ENCODE data around the gene TEAD2.
A peak's percentile ranks its signal among the peaks of the same experiment; 100 is the strongest.
"Not testable (repeated sequence)": the region's sequence is repeated elsewhere in the genome, so short reads cannot be mapped to it uniquely, and the experiment has no call there.

TEAD2 gene

DNA sequence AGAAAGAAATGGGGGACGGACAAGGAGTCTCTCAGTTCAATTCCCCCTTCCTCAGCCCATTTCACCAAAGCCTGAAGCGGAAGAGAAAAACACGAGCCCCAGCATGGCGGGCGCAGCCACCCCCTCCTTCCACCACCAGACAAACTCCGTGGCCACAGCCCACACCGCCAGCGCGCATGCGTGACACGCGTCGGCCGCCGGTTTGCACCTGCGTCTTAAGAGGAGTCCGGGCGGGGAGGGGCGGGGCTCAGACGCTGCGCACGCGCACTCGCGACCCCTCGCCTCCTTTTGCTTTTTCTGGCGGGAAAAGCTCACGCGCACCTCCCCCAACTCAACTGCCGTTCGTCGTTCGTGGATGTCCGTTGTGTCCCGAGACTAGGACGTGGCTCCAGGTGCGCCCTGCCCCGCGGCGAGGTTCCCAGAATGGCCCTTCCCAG is 25.7 kb upstream of the TEAD2 start, which contains the start of gene KASH5:
Gene KASH5 (plus strand): TSS at position 314 of the 437 bp plus-strand sequence. CDS start 2,635 bp downstream, outside the sequence.
- peak; percentile 48 for DNase-seq (ENCODE audit: low spot score)

DNA sequence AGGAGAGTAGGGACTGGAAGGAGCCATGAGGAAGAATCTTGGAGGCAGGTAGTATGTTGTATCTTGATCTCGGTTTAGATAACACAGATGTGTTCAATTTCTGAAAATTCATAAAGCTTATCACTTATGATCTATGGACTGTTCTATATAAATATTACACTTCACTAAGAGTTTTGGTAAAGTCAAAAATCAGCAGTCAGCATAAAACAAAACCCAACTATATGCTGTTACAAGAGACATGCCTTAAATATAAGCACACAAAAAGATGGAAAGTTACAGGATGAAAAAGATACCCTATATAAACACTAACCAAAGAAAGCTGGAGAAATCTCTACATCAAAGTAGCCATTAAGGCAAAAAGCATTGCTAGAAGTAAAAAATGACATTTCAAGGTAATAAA is 21.4 kb upstream of the TEAD2 start:
- no peak for DNase-seq (ENCODE audit: low spot score)

GRCh38 chr19:49382639-49383038 is 20.4 kb upstream of the TEAD2 start:
- DNase-seq (ENCODE audit: low spot score), result no peak

GRCh38 chr19:49380391-49380790 is 18.2 kb upstream of the TEAD2 start:
- no peak for DNase-seq (ENCODE audit: low spot score)

GRCh38 chr19:49378512-49378911 is 16.3 kb upstream of the TEAD2 start:
- no peak for DNase-seq (ENCODE audit: low spot score)

GRCh38 chr19:49374665-49375434 is 12.6 kb upstream of the TEAD2 start:
- DNase-seq (ENCODE audit: low spot score), result no peak

DNA sequence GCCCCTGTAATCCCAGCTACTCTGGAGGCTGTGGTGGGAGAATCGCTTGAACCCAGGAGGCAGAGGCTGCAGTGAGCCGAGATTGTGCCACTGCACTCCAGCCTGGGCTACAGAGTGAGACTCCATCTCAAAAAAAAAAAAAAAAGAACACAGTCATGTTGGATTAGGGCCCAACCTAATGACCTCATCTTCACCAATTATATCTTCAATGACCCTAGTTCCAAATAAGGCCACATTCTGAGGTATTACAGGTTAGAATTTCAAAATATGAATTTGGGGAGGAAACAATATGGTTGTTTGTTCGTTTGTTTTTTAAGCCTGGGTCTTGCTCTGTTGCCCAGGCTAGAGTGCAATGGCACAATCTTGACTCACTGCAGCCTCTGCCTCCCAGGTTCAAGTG is 11.0 kb upstream of the TEAD2 start:
- not testable (repeated sequence) for DNase-seq (ENCODE audit: low spot score)

DNA sequence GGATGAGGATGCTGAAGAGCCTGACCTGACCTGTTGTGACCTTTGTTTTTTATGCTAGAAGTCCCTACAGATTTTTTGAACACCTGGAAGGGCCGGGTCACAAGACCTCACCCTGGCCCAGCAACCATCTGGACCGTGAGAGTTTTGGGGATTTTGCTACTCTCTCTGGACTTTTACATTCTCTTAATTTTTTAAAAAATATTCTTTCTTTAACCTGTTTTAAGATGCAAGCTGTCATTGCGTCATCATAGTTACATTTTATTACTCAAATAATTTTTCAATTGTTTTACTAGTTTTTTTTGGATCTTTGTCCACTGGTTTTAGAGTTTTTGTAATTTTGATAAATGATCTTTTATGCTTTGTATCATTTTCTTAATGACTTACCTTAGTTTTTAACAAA is 9.0 kb upstream of the TEAD2 start:
- no peak for DNase-seq (ENCODE audit: low spot score)

DNA sequence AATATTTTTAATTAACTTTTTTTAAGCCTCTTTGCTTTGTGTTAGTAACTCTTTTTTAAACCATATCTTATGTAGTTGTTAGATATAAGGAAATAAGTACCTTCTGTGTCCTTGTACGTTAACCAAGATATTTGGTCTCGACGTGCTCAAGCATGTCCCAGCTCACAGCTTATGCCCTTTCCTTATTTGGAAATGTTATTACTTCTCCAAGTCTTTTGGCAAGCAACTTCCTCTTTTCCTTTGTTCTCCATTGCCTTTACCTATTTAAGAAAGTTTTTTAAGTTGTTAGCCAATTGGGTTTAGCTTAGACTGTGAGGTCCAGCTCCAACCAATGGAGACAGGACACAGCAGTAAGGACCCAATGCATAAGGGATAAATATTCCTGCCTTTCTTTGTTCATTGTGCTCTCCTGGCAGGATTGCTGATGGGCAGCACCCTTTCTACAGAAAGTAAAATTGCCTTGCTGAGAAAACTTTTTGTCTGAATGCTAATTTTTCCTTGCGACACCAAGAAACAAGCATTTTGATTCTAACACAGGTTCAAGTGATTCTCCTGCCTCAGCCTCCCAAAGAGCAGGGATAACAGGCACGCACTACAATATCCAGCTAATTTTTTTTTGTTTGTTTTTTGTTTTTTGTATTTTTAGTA is 6.6 kb upstream of the TEAD2 start:
- DNase-seq (ENCODE audit: low spot score), result no peak

DNA sequence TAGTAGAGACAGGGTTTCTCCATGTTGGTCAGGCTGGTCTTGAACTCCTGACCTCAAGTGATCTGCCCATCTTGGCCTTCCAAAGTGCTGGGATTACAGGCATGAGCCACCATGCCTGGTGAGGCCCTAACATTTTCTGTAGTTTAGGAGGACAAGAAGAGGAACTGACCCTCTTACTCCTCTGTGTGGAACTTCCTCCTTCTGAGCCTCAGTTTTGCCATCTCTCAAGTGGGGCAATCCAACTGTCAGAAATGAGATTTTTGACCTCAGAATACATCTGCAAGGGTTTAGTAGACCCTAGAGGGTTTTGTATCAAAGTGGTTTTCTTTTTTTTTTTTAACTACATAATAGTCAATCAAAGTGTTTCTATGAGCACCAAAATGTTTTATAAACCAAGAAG is 3.9 kb upstream of the TEAD2 start:
- DNase-seq (ENCODE audit: low spot score), result no peak

DNA sequence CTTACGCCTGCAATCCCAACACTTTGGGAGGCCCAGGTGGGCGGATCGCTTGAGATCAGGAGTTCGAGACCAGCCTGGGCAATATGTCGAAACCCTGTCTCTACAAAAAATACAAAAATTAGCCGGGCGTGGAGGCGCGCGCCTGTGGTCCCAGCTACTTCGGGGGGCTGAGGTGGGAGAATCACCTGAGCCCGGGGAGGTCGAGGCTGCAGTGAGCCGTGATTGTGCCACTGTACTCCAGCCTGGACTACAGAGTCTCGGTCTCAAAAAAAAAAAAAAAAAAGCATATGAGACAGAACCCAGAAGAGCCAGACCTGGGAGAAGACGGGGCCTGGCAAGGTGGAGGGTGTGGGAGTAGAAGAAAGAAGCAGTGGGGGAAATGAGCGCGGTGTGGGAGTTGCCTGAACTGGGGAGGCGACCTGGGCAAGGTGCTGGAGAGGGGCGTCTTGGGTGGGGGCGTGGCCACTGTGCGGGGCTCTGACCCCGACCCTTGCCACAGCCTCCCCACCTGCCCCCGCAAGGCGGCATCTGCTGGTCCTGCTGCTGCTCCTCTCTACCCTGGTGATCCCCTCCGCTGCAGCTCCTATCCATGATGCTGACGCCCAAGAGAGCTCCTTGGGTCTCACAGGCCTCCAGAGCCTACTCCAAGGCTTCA is 2.0 kb upstream of the TEAD2 start:
- DNase-seq (ENCODE audit: low spot score), result no peak

- peak; percentile 93 for DNase-seq (ENCODE audit: low spot score)
Observed at GRCh38 chr19:49363268-49364082, 1.3 kb upstream of the TEAD2 start, which contains the start of gene DKKL1. DKKL1 (plus strand) TSS chr19:49363877; CDS start chr19:49363999, 122 bp downstream.

- no peak for DNase-seq (ENCODE audit: low spot score)
Observed at GRCh38 chr19:49362929-49363267, 682 bp upstream of the TEAD2 start.

GRCh38 chr19:49361438-49362047 is 673 bp downstream of the TEAD2 start:
- DNase-seq (ENCODE audit: low spot score), result peak; percentile 92

DNA sequence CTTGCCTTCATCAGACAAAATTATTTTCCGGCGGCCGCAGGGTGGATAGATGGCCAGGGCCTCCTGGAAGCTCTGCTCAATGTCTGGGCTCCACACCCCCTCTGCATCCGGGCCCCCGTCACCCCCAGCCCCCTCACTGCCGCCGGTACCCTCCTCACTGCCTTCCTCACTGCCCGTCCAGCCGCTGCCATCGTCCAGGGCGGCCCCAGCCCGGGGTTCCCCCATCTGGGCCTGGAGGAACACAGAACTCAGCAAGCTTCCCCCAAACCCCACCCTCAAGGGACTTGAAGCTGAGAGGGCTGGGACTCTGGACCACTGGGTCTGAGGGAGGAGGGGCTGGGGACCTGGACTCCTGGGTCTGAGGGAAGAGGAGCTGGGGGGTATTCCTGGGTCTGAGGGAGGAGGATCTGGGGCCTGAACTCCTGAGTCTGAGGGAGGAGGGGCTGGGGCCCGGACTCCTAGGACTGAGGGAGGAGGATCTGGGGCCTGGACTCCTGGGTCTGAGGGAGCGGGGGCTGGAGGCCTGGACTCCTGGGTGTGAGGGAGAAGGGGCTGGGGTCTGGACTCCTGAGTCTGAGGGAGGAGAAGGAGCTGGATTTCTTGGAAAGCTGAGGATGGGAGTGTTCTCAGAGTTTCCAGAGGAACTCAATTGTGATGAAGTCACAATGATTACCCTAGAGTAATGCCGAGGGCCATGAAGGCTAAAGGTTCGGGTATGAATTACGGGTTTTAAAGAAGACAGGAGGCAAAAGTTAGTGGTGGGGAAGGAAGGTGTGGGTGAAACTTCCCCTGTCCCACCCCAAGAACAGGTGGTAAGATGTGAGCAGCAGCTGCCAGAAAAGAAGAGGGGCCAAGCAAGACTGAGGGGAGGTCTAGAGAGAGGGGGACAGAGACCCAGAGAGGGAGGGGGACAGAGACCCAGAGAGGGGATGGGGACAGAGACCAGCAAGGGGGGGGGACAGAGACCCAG is 2.1 kb downstream of the TEAD2 start:
- DNase-seq (ENCODE audit: low spot score), result no peak

DNA sequence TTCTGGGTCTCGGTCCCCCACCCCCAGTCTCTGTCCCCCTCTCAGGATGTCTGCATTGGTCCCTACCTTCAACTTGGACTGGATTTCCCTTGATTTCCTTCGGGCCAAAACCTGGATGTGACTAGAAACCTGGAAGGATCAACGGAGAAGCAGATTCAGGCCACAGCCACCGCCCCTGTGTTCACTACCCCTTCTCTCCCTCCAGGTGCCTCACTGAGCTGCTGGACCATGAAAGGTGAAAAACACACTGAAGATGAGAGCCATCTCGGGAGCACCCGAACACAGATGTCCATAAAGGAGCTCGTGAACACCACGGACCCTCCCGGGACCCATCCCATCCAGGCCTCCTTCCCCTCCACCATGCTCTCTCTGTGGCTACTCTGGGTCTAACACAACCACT is 5.0 kb downstream of the TEAD2 start:
- no peak for DNase-seq (ENCODE audit: low spot score)

DNA sequence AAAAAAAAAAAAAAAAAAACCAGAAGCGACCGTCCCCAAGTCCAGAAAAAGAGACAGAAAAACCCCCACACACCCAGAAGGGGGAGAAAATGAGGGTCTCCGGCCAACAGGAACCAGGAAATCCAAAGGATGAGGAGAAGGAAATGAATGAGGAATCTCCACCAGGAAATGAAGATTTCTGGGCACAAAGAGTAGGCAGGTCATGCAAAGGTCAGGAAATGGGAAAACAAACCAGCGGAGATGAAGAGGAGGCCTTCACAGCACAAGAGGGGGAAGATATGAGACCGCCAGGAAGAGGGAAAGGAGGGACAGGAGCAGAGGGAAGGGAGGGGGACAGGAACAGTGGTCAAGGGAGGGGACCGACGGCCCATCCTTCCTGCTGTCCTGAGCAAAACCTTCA is 5.8 kb downstream of the TEAD2 start:
- DNase-seq (ENCODE audit: low spot score), result no peak

DNA sequence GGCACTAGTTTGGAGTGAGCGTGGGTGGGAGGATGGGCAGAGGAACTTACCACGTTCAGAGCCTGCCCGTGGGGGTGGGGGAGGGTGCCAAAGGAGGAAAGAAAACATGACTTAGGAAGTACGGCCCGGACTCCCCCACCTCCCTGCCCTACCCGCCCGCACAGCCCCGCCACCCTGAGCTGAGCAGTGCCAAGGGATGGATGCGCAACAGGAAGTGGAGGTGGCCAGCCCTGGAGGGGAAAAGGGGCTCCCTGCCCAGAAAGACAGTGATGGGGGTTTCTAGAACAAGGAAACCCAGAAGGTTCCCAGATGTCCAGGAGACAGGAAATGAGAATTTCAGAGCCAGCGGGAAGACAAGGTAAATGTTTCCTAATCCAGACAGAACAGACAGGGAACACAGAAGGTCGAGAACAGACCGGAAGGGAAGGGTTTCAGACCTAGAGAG is 6.3 kb downstream of the TEAD2 start:
- no peak for DNase-seq (ENCODE audit: low spot score)

GRCh38 chr19:49349567-49349966 is 12.6 kb downstream of the TEAD2 start:
- no peak for DNase-seq (ENCODE audit: low spot score)
